GM21825 (cell line): ENCODE data around the gene KIF13A.
"Not testable (repeated sequence)": the region's sequence is repeated elsewhere in the genome, so short reads cannot be mapped to it uniquely, and the experiment has no call there.

Experiments used
- ATAC-seq: cut with Tn5 transposase; IDR thresholded peaks from one replicate; pipeline ENCODE4 v1.9.1; 2021; ENCODE audit warnings: mild to moderate bottlenecking, moderate library complexity; ENCODE audit not compliant: unreplicated experiment

Gene KIF13A

DNA sequence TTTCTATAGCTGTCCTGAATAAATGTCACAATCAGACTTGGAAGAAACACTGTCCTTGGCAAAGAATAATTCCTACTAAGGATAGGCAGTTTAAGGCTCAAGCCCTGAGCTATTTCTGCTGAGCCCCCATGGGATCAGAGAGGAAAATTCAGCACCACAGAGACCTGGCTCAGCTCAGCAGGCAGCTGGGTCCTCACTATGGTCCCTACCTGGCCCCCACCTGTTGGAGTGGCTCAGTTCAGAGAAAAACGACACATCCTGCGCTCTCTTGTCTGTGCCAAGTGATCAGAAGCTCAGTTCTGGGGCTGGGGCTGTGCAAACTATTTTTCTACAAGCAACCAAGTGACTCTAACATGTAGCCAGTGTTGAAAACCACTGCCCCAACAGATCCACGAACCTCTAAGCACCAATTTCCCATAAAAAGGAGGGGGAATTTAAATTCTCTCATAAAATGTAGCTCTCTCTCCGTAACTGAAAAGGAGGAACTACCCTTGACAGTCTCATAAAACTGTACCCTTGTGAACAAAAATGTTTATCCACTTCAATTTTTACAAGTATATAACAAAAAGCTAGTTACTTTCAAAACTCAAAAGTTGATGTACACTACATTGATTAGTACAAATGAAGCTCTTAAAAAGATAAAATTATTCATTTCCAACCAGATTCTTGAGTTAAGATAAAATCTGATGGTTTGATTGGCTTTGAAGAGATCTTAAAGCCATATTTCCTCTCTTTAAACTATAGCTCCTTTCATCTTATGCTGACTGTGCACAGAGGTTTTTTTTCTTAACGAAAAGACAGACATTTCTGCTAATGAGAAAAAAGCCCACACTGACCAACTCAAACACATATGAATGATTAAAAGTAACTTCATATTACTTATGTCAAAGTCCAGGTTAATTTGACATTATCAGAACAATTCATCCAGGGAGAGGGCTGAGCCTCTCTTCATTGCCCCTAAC, 52.0 kb downstream of the KIF13A start:
- ATAC-seq: no peak

DNA sequence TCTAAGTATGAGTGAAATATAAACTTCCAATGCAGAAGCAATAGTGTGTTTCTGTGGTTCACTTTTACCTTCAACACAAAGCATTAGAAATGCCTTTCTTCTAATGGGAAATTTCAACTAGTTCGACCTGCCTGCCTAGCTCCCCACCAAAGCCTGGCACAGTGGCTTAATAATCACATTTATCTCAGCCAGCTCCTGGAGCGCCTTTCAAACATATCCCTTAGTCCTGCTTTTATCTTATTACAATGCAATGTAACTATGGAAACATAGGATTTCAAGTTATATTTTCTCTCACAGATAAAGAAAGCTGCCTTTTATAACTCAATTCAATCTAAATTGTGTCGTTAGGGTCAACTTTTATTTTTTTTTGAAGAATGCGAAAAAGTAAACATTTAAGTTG, 53.7 kb downstream of the KIF13A start:
- ATAC-seq: no peak

DNA sequence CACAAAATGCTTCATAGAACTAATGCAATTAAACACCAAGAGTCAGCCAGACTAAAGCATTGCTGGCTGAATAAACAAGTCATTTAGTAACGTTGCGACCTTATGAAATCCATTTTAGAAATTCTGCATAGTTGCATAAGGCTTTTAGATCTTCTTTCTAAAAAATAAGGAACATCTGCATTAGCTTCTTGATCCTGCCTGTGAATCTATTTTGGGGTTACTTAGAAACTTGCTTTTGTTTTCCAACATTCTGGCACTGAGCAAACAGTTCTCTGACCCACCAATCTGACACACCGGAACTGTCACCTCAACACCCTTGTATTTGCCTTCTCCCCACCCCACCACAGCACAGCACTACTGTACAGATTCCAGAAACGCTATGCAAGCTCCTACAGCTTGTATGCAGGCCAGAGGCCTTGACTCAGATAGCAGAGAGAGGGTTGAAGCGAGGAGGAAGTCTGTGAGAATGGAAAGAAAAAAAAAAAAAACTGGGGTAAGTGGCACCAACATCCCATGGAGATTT, 55.0 kb downstream of the KIF13A start:
- ATAC-seq: no peak

DNA sequence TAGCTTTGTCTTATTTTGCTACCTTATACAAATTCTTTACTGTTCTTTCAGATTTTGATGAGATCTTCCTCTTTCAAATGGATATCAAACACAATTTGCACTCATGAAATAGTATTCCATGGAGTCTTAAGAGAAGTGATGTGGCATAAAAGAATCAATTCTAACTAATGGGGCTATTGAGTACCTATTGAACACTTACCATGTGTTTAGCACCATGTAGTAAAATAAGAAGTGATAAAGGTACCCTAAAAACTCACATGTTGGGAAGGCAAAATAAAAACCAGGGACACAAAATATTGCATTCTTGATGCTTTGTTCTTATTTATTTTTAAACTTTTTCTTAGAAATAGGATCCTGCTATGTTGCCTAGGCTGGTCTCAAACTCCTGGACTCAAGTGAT, 56.2 kb downstream of the KIF13A start:
- no peak for ATAC-seq

DNA sequence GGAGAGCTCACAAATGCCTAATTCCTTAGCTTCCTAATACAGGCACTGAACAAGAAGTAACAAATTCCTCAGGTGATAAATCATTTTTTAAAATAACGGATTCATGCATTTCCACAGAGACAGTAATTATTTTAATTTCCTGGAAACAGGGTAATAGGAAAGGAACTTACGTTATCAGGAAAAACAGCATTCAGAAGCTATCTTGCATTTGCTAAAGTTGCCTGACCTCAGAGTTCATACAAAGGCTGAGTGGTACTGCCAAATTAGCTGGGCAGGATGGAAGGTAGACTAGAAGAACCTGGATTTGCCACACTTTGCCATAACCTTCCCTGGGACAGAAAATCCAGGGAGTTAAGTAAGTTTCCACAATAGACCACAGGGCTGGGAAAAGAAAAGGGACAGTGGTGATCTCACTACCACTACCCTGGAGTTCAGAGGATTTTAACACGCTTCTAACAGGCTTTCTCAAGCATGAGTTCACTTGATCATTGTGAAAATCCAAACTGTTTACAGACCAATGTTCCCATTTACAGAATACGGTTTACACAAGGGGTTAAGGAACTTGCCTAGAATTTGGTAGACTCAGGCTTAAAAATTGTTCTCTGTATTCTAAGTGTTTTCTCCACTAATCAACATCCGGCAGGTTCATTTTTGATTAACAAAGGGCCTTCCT, 57.0 kb downstream of the KIF13A start:
- no peak for ATAC-seq

DNA sequence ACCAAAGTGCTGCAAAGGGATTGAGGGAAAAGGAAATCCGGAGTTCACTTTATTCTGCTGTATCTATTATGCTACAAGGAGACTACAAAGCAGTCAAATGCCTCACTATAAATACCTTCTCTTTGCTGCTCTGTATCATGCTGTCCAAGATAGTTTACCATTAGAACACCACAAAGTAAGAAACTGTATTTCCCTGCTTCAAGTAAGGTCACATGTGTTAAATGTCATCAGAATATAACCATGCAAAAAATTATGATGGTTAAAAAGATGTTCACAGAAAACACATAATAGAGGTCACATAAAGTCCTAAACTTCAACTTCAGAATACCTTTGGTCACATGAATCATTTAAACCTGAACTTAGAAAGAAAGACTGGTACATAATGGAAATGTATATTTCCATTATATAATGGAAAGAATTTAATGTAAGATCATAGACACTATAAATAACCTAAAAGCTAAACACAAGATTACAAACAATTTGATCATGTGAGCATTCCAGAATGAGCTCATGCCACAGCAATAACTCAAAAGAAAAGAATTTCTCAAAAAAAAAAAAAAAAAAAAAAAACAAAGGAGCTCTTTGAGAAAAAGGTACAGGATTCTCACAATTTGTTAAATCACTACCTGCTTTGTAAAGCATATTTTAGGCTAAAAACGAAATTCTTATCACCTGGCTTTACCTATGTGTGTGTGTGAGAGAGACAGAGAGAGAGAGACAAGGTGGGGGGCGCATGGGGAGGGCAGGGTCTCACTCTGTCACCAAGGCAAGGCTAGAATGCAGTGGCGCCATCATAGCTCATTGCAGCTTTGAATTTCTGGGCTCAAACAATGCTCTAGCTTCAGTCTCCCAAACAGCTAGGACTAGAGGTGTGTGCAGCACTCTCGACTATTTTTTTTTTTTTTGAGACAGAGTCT, 58.7 kb downstream of the KIF13A start:
- no peak for ATAC-seq

DNA sequence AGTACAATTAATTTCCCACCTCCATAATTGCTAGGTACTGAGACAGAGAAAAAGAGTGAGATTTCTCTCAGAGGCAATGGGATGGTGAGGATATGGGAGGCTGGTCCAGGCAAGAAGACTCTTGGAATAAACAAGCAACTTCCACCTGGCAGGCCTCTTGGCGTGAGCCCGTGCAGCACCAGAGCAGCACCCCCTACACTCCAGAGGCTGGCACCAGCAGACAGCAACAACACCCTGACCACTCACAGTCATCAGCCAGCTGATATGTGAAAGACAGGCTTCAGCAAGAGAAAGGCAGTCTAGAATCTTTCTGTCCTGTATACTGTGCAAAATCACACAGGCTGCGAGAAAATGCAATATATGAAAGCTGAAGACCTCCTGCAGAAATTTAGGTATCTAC, 59.7 kb downstream of the KIF13A start:
- ATAC-seq: no peak

DNA sequence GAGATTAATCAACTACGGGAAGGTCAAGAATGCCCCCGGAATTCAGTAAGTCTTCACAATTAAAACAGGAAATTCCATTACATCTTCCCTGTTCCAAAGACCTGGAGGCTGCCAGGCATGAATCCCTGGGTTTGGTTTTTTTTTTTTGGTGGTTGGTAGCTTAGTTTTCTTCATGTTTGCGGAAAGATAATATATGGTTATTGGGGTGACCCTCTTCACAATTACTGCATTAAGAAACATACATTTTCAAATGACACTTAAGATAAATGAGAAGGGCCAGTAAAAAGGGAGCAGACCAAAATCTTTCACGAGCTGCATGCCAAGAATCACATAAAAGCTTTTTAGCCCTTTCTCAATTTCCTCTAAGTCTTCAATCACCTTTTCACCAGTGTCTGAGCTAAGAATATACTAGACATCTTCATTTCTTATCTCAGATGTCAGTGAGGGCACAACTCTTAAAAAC, 64.0 kb downstream of the KIF13A start:
- no peak for ATAC-seq

DNA sequence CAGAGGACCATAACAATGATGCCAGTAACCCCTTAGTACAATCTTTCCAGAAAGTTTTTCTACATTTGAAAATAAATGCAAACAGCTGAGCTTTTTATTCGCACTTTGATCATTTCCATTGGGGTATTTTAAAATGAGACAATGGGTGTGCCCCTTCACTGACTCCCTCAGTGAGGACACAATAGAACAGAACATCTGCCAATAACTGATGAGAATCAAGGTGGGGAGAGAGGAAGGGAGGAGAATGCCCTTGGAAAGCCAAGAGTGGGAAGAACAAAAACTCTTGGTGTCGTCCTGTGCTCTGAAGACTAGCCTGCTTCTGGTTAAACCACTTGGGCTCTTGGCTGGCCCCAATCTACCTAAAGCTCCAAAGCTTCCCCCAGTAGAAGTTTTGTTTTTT, 66.0 kb downstream of the KIF13A start:
- no peak for ATAC-seq

DNA sequence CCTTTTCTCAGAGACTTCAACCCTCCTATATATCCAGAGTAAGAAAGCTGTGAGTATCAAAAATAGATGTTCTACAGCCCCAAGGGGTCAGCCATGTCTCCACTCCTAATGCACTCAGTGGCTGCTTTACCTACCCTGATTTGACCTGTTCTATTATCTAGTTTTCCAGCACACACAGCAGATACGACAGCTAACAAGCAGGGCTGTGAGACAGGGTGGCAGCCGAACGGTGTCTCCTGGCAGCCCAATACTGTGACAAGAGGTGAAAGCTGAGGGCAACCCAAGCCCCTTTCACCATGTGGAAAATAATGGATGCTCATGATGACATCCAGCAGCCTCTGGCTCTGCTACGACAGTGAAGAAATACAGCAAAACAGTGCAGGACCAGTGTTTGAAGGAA, 67.9 kb downstream of the KIF13A start:
- ATAC-seq: no peak

DNA sequence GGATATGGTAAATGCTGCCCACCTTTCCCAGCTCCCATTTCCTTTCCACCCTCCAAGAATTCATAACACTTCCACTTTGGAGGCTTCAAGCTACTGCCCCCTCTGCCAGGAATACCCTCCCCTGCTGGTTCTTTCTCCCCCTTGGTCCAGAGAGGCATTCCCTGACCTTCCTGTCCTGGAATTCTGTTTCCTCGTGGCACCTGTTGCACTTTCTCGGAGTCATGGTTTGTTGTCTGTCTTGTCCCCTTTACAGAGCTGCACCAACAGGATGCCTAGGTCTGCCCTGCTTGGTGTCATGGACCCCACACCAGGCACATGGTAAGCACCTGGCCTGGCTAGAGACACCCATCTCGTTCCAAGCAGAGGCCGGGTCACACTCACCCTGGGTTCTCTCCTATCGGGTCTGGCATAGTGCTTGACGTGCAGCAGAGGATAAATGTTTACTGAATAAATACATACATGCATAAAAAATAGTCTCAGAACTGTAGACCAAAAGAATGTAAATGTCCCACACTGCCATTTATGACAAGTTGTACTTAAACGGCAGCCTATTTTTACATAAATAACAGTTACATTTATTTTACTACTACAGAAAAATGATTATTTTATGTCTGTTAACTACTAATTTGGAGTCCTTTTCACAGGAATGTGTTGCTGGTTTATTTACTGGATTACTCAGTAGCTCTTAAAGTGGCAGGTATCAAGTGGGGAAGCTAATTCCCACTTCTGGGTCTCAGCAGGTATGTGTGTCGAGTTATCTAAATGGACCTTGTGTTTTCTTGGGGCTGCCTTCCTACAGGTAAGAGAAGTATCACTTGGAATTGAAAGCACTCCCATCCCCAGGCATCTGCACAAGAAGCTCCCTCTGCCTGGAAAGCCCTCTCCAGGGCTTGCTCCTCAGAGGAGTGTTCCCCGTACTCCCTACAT, 69.3 kb downstream of the KIF13A start:
- no peak for ATAC-seq

DNA sequence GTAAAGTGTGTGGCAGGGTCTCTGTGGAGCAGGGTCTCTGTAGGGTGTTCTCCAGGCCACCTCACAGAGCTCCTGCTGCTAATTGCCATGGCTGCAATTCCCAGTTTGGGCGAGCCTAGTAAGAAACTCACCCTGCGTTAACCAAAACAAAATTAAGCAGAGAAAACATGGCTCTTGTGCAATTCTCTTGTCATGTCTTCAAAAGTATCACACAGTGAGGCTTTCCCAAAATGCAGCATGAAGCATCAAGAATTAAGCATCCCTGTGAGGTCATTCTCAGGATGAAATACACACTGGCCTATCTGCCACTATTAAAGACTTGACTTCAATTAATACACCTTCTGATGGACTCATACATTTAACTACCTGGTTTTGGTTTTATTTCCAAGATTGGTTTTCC, 72.8 kb downstream of the KIF13A start:
- ATAC-seq: no peak

DNA sequence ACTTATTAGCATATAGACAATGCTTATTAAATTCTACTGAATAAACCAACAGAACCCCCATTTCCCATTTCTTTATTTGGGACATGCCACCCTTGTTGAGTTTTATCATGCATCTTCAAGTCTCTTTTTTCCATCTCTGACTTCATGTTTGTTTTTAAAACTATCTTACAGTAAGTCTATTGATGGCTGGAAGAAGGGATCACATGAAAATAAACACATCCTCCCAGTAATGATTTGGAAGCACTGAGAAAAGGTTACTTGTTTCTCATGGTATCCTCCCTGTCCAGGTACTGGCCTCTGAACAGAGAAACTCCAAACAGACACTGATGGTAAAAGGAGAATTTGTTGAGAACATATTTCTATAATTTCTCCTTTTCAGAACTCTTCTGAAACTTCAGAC, 74.9 kb downstream of the KIF13A start:
- ATAC-seq: no peak

DNA sequence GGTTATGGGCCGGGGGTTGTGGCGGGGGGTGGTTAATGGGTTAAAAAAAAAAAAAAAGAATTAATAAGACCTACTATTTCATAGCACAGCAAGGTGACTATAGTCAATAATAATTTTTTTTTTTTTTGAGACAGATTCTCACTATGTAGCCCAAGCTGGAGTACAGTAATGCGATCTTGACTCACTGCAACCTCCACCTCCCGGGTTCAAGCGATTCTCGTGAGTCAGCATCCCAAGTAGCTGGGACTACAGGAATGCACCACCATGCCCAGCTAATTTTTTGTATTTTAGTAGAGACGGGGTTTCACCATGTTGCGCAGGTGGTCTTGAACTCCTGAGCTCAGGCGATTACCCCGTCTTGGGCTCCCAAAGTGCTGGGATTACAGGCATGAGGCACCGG, 75.8 kb downstream of the KIF13A start:
- ATAC-seq: not testable (repeated sequence)

DNA sequence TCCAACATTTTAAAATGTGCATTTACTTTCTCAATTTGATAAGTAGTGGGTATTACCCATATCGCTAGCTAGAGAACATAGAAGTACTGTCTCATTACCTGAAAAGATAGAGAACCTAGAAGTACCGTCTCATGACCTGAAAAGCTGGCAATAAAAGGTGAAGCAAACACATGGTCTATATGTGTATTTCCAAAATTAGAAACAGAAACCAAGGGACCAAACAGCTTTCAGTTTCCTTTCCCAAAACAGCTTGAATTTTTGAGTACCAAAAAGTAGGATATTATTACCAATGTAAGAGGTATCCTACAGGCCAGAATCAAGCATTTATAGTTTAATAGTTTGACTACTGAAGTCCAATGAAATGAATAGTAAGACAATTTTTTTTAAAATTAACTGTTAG, 77.2 kb downstream of the KIF13A start:
- no peak for ATAC-seq

DNA sequence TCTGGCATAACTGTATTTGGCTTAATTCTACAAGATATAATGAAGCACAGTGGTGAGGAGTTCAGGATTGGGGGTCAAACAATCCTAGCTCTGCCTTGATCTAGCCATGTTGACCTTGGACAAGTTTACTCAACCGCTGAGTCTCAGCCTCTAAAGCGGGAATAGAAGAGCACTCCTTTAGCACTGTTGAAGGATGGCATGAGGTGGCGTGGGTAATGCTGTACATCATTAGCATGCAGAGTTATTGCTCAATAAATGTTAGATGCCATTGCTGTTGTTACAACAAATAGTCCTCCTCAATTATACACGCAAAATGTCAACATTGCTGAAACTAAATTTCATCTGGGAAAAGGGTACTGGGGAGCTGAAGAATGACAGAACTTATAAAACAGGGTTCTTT, 78.6 kb downstream of the KIF13A start:
- ATAC-seq: no peak

DNA sequence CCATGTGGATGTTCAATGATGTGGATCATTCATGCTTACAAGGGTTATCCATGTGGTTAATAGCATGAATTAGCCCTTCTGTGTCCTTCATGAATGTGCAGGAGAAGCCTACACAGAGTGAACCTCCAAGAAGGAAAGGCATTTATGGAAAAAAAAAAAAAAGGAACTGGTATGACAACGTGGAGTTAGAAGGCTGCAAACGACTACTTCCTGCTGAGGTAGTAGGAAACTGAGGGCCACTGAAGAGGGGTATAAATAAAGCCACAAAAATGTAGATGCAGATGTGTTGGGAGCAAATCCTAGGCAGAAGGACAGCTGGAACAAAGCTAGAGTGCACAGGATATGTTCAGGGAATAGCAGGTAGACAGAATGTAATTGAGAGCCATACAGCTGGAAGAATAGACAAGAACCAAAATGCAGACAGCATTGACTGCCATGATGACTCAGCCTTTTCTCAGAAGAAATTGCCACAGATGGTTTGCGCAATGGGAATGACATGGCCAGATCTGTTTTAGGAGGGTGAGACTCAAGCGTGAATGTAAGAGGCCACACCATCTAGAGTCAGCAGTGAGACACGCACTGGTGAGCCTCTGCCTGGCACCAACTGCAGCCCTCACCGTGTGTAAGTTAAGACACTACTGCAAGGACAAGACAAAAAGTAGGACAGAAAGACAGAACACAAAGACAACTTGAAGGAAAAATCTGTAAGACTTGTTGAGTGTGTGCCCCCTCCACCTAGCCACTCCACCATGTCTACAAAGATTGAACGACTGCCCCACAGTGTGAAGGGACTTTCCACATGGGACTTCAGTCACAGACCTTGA, 79.8 kb downstream of the KIF13A start:
- ATAC-seq: peak; percentile 43

DNA sequence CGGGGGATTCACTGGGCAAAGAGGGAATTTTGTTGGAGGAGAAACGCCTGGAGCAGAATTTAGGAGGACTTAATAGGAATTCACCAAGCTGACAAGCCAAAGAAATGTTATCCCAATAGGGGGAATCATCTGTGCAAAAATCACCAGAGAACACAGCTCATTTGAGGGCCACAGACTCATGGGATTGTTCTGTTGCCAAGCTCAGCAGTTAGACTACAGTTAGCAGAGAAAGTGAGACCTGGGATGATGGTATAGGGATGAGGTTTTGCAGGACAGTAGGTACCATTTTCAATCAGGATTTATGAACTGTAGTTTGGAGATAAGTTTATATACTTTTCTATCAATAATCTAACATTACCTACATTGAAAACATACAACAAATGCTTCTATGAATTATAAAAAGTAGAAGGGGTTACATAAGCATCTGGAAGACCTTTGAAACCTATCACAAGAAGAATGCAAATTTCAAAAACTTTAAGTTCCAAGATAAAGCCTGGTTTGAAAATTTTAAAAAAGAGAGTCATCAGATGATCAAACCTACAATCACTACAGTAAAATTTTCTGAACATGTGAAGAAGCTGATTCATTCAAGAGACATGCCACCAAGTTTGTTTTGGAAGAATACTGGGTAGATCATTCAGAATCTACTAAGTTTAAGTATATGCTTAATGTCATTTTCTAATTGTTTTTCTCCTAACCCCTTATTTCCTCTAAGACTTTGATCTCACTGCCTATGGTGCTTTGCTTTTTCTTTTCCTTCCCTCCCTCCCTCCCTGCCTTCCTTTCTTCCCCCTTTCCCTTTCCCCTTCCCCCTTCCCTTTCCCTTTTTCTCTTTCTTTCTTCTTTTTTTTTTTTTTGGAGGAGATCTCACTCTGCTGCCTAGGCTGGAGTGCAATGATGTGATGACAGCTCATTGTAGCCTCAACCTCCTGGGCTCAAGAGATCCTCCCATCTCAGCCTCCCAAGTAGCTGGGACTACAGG, 81.5 kb downstream of the KIF13A start:
- ATAC-seq: no peak
